GM12873 (cell line): ENCODE data around the gene HNF1B.

Experiments
- TF ChIP-seq, protein P1 (sequence below): IDR thresholded peaks from 2 replicates; pipeline ENCODE4 v1.5.1; 2012; ENCODE audit warnings: low read depth, mild to moderate bottlenecking, moderate library complexity, low read length, control low read depth; ENCODE audit not compliant: insufficient read depth; ENCODE audit errors: missing control alignments

The HNF1B gene

GRCh38 chr17:37741341-37742115, 3.3 kb downstream of the HNF1B start:
- TF ChIP-seq, protein P1, sequence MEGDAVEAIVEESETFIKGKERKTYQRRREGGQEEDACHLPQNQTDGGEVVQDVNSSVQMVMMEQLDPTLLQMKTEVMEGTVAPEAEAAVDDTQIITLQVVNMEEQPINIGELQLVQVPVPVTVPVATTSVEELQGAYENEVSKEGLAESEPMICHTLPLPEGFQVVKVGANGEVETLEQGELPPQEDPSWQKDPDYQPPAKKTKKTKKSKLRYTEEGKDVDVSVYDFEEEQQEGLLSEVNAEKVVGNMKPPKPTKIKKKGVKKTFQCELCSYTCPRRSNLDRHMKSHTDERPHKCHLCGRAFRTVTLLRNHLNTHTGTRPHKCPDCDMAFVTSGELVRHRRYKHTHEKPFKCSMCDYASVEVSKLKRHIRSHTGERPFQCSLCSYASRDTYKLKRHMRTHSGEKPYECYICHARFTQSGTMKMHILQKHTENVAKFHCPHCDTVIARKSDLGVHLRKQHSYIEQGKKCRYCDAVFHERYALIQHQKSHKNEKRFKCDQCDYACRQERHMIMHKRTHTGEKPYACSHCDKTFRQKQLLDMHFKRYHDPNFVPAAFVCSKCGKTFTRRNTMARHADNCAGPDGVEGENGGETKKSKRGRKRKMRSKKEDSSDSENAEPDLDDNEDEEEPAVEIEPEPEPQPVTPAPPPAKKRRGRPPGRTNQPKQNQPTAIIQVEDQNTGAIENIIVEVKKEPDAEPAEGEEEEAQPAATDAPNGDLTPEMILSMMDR: no peak

DNA sequence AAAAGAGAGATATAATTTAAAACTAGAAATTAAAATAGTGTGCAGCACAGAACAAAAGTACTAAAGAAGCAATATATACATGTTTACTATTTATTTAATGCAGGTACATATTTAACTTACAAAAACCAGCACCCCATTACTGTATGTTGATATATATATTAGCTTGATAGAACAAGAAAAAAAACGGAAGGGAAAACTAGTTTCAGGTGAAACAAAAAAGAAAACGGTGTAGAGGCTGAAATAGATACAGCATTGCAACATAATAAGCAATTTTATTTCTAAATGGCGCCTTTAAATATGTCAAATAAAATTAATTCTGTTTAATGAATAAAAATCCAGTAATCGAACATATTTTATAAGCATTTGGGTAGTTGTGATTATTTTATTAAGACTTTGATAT, 3.9 kb downstream of the HNF1B start:
- TF ChIP-seq, protein P1: no peak

DNA sequence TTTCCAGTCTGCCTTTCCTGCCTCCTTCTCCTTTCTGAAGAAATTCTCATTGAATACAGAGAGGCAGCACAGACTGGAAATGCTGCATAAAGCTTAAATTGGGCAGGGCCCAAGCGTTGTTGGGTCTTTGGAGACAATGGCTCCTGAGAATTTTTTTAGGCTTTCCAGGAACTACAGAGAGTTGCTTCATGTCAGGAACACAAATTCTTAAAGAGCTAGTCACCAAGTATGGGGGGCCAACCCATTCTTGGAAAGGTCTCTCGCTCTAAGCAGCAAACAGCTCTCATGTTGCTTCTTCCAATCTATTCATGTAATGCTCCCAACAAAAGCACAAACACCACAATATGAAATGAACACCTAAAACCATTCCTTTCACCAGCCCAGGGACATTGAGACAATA, 6.9 kb downstream of the HNF1B start:
- TF ChIP-seq, protein P1: no peak

GRCh38 chr17:37737081-37737480, 7.8 kb downstream of the HNF1B start:
- TF ChIP-seq, protein P1: peak; percentile 22

DNA sequence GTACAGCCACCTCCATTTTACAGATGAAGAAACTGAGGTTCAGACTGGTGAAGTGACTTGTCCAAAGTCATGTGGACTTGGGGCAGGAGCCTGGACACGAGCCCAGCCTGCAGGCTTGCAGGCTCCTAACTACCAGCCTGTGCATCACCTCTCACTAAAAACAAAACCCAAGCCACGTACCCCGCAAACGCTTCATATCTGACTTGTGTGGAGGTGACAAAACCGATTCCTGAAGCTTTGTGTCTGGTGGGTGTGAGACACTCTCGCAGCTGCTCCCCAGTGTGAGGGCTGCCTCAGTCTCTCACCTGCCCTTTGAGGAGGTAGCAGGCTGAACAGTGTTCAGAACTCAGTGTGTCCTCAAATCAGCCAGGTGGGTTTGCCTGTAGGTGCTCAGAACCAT, 8.4 kb downstream of the HNF1B start:
- TF ChIP-seq, protein P1: no peak

GRCh38 chr17:37735165-37735564, 9.7 kb downstream of the HNF1B start:
- TF ChIP-seq, protein P1: no peak

DNA sequence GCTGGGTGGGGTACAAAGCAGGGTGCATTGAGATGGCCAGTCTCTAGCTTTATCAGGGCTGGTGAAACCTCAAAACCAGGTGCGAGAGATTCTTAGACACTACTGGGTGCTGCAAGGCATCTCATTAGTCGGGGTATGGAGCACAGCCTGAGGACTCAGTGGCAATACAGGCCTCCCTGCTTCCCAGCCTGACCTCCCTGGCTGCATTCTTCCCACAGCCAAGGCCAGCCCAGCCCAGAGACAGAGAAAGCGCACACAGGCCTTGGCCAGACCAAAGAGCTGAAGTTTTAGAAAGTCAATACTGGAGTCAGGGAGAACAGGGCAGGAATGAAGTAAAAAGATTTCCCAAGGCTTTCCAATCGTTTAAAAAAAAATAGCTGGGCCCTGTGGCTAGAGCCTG, 12.5 kb downstream of the HNF1B start:
- TF ChIP-seq, protein P1: no peak
